WERI-Rb-1 (cell line): ENCODE results near the gene CLTA.

Source experiments
- DNase-seq: peaks from one replicate; pipeline ENCODE4 v3.0.0-alpha.2; 2020
- H3K27ac ChIP-seq: fragments of 250-450 bp; sonication (Bioruptor Pico); 2 replicates; pipeline ENCODE4 v1.5.1; 2020; ENCODE audit warnings: mild to moderate bottlenecking, moderate library complexity
- H3K27me3 ChIP-seq: fragments of 250-450 bp; sonication (Bioruptor Pico); 2 replicates; pipeline ENCODE4 v1.5.1; 2021; ENCODE audit warnings: mild to moderate bottlenecking, low read depth, moderate library complexity; ENCODE audit not compliant: insufficient read depth, severe bottlenecking
- H3K36me3 ChIP-seq: fragments of 250-450 bp; sonication (Bioruptor Pico); 2 replicates; pipeline ENCODE4 v1.5.1; 2020; ENCODE audit warnings: mild to moderate bottlenecking, moderate library complexity
- H3K4me3 ChIP-seq: 2 replicates; pipeline ENCODE4 v1.5.1; 2011; ENCODE audit warnings: low read depth, mild to moderate bottlenecking, control low read depth, low read length
- H3K9me3 ChIP-seq: fragments of 250-450 bp; sonication (Bioruptor Pico); 2 replicates; pipeline ENCODE4 v1.5.1; 2021; ENCODE audit warnings: mild to moderate bottlenecking, moderate library complexity; ENCODE audit not compliant: severe bottlenecking
- CTCF ChIP-seq: IDR thresholded peaks from 2 replicates; pipeline ENCODE4 v1.5.1; 2011; ENCODE audit warnings: low read depth, mild to moderate bottlenecking, control low read depth, inconsistent platforms, low read length

CLTA gene

DNA sequence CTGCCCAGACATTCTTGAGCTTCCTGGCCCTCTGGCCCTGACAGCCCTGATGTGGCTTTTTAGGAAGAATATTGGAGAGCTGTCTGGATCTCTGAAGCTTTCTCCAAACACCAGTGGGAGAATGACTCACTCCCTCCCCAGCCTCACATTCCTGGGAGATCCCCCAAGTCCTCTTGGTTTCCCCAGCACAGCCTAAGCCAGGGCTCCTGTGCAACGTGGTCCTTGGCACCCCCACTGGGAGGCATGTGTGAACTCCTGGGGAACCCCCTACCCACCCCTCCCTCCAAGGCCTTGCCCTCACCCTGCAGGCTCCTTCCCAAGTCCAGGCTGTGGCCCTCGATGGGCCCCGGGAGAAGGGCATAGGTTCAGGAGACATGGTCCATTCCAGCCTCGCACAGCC is 41.5 kb upstream of the CLTA start:
- Histone ChIP-seq H3K27ac (no peak overlapping the region), H3K9me3 (peaks cover 4% of the 10 kb centered on the region), H3K36me3 (no peaks in the 10 kb centered on the region), H3K4me3 (no peak overlapping the region), H3K27me3 (no peaks in the 10 kb centered on the region)
- DNase-seq: no peak
- no peak for TF ChIP-seq CTCF

DNA sequence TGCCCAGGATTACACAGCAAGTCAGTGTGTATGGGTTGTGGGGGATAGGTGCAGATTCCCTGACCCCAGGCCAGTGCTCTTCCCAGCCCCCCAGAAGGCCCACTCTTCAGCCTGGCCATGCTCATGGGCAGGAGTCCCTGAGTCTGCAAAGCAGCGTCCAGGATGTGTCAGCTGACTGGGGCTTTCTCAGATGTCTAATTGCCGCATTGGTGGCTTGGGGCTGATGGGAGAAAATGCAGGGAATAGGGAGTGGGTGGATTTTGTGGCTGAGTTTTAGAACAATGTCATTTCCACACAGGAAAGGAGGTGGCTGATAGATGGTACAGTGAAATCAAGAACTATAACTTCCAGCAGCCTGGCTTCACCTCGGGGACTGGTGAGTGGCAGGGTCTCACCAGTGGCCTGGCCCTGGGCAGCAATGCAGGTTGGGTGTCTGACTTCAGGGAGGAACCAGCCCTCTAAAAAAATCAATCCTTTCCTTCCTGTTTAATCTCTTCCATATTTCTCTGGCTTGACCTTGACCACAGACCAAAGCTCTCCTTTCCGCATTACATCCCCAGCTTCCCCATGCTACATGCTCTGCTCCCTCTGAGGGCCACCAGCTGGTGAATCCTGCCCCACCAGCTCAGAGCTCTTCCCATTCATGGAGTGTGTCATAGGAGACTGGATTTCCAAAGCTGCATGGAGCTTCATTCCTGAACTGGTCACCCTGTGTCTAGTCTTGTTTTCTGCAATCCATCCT is 40.0 kb upstream of the CLTA start:
- Histone ChIP-seq H3K9me3 (peaks cover 4% of the 10 kb centered on the region), H3K4me3 (no peak overlapping the region), H3K36me3 (no peaks in the 10 kb centered on the region), H3K27me3 (no peaks in the 10 kb centered on the region), H3K27ac (no peak overlapping the region)
- DNase-seq: no peak
- no peak for TF ChIP-seq CTCF

DNA sequence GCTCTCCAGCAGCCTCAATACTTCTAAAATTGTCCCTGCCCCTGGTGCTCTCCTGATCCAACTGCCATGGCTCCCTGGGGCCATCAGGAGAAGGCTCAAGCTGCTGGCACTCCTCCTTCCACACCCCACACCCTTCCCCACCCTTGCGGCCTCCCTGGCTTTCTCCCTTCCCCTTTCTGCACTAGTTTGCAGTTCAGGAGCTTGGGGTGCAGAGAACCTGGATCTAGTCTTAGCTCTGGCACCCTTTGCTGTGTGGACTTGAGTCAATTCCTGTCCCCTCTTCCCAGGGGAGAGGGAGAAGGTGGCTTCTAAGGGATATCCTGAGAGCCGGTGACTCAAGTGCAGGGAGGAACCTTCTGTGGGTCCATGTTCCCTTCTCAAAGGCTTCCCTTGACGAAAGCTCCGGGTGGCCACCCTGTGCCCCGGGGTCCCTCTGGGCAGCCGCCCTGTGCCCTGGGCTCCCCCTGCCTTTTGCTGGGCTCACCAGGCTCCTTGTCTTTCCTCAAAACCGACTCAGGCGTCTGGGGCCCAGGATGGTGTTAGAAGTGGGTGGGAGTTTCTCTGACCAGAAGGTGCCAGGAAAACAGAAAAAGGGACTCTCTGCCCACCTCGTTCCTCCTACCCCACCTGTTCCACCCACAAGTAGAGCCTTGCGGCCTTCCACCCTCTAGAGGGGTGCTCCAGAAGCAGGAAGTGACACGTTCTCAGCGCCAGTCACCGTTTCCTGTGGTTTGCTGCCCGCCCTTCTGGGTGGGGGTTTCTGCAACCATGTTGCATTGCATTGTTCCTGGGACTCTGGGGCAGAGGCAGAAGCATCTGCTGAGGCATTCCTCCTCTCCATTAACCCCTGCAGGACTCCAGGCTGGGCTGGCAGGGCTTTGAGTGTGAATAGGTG is 39.2 kb upstream of the CLTA start:
- no peak overlapping the region for H3K27ac ChIP-seq
- H3K4me3 ChIP-seq: no peak overlapping the region
- H3K27me3 ChIP-seq: no peaks in the 10 kb centered on the region
- TF ChIP-seq CTCF: no peak
- peaks cover 2% of the 10 kb centered on the region for H3K9me3 ChIP-seq
- H3K36me3 ChIP-seq: no peaks in the 10 kb centered on the region
- DNase-seq: no peak

DNA sequence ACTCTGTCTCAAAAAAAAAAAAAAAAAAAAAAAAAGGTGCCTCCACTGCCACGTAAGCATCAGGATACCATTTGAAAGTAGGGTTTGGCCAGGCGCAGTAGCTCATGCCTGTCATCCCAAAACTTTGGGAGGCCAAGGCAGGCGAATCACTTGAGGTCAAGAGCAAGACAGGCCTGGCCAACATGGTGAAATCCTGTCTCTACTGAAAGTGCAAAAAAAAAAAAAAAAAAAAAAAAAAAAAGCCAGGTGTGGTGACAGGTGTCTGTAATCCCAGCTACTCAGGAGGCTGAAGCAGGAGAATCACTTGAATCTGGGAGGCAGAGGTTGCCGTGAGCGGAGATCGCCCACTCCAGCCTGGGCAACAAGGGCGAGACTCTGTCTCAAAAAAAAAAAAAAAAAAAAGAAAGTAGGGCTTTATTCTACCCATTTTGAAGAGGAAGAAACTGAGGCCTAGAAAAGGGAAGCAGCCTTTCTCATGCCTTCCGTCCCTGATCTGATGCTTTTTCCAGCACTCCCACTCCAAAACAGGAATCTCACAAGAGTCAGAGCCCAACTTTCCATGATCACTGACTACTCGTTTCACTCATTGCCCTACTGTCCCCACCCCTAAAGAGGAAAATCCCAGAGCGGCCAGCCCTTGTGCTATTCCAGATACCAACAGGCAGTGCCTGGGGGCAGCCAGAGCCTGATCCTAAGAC is 37.8 kb upstream of the CLTA start:
- no peak for TF ChIP-seq CTCF
- H3K27me3 ChIP-seq: no peaks in the 10 kb centered on the region
- H3K36me3 ChIP-seq: no peaks in the 10 kb centered on the region
- H3K27ac ChIP-seq: no peak overlapping the region
- H3K9me3 ChIP-seq: peaks cover 6% of the 10 kb centered on the region
- DNase-seq: no peak
- no peak overlapping the region for H3K4me3 ChIP-seq

- Histone ChIP-seq H3K27ac (no peak overlapping the region), H3K9me3 (peaks cover 6% of the 10 kb centered on the region), H3K36me3 (no peaks in the 10 kb centered on the region), H3K27me3 (no peaks in the 10 kb centered on the region), H3K4me3 (no peak overlapping the region)
- no peak for TF ChIP-seq CTCF
- no peak for DNase-seq
These were observed 37.0 kb upstream of the CLTA start for GRCh38 chr9:36153746-36154145.
